Mesenchymal stem cell (in vitro differentiated cells and primary cell): ENCODE data around the gene NRXN3.

ENCODE experiments used
- DNase-seq: peaks from one replicate; pipeline ENCODE4 v3.0.0-alpha.2; 2013
- H2AFZ ChIP-seq: one replicate; pipeline ENCODE4 v1.6.1; 2013; ENCODE audit warnings: low read depth, mild to moderate bottlenecking, control low read depth, inconsistent platforms, low read length, moderate library complexity
- H2AK5ac ChIP-seq: 2 replicates; pipeline ENCODE4 v1.6.1; 2013; ENCODE audit warnings: low read length, moderate library complexity, mild to moderate bottlenecking, inconsistent platforms; ENCODE audit not compliant: severe bottlenecking
- H2BK120ac ChIP-seq: one replicate; pipeline ENCODE4 v1.6.1; 2013; ENCODE audit warnings: low read depth, mild to moderate bottlenecking, inconsistent platforms, low read length, moderate library complexity
- H2BK12ac ChIP-seq, 2 experiments: one replicate each; pipeline ENCODE4 v1.6.1; 2013; ENCODE audit warnings: inconsistent platforms in 2 of 2, low read length in 2 of 2, mild to moderate bottlenecking in 2 of 2, moderate library complexity in 2 of 2, control low read depth in 1 of 2
- H2BK15ac ChIP-seq: one replicate; pipeline ENCODE4 v1.6.1; 2013; ENCODE audit warnings: mild to moderate bottlenecking, low read depth, inconsistent platforms; ENCODE audit not compliant: poor library complexity, severe bottlenecking
- H2BK5ac ChIP-seq: 2 replicates; pipeline ENCODE4 v1.6.1; 2013; ENCODE audit warnings: low read depth, mild to moderate bottlenecking, low read length, control low read depth, inconsistent platforms; ENCODE audit not compliant: poor library complexity, severe bottlenecking
- H3K14ac ChIP-seq, 2 experiments: one replicate each; pipeline ENCODE4 v1.6.1; 2013; ENCODE audit warnings: inconsistent platforms in 2 of 2, low read length in 2 of 2, control low read depth in 1 of 2, mild to moderate bottlenecking in 1 of 2, moderate library complexity in 1 of 2
- H3K18ac ChIP-seq, 2 experiments: one replicate each; pipeline ENCODE4 v1.6.1; 2013; ENCODE audit warnings: inconsistent platforms in 2 of 2, low read length in 2 of 2, control low read depth in 1 of 2, low read depth in 1 of 2, mild to moderate bottlenecking in 1 of 2
- H3K23ac ChIP-seq, 2 experiments: one replicate each; pipeline ENCODE4 v1.6.1; 2013; ENCODE audit warnings: inconsistent platforms in 2 of 2, low read length in 2 of 2, mild to moderate bottlenecking in 2 of 2, moderate library complexity in 2 of 2, control low read depth in 1 of 2
- H3K27ac ChIP-seq: 2 replicates; pipeline ENCODE4 v1.5.1; 2013; ENCODE audit warnings: mild to moderate bottlenecking, moderate library complexity, low read length, control low read depth, inconsistent platforms; ENCODE audit not compliant: poor library complexity, severe bottlenecking
- H3K27me3 ChIP-seq, 2 experiments: 2 replicates each; pipeline versions ENCODE4 v1.6.1 to v1.7.0; 2013; ENCODE audit warnings: low read length in 2 of 2, mild to moderate bottlenecking in 2 of 2, moderate library complexity in 2 of 2, control low read depth in 1 of 2, inconsistent platforms in 1 of 2; ENCODE audit not compliant: control insufficient read depth in 1 of 2, insufficient read depth in 1 of 2
- H3K36me3 ChIP-seq, 2 experiments: 2 replicates each; pipeline versions ENCODE4 v1.6.1 to v1.7.0; 2013; ENCODE audit warnings: low read length in 2 of 2, control low read depth in 1 of 2, inconsistent platforms in 1 of 2, low read depth in 1 of 2, mild to moderate bottlenecking in 1 of 2; ENCODE audit not compliant: insufficient read depth in 2 of 2, control insufficient read depth in 1 of 2
- H3K4ac ChIP-seq, 2 experiments: one replicate each; pipeline ENCODE4 v1.6.1; 2013; ENCODE audit warnings: inconsistent platforms in 2 of 2, low read length in 2 of 2, mild to moderate bottlenecking in 2 of 2, moderate library complexity in 2 of 2, control low read depth in 1 of 2, low read depth in 1 of 2
- H3K4me1 ChIP-seq: 2 replicates; pipeline ENCODE4 v1.6.1; 2013; ENCODE audit warnings: low read depth, low read length, control low read depth; ENCODE audit not compliant: control insufficient read depth, insufficient read depth
- H3K4me2 ChIP-seq: 2 replicates; pipeline ENCODE4 v1.6.1; 2013; ENCODE audit warnings: low read length, mild to moderate bottlenecking, inconsistent platforms; ENCODE audit not compliant: poor library complexity, severe bottlenecking
- H3K4me3 ChIP-seq, 2 experiments: 2 replicates each; pipeline versions ENCODE4 v1.5.1 to v1.7.0; 2013; ENCODE audit warnings: low read length in 2 of 2, mild to moderate bottlenecking in 2 of 2, control low read depth in 1 of 2, low read depth in 1 of 2; ENCODE audit not compliant: insufficient read depth in 1 of 2
- H3K79me1 ChIP-seq: replicated peaks from 2 replicates; pipeline ENCODE4 v1.6.1; 2013; ENCODE audit warnings: mild to moderate bottlenecking, control low read depth, low read length, inconsistent platforms; ENCODE audit not compliant: poor library complexity, severe bottlenecking
- H3K9ac ChIP-seq: 2 replicates; pipeline ENCODE4 v1.7.0; 2013; ENCODE audit warnings: mild to moderate bottlenecking, low read length, moderate library complexity
- H3K9me3 ChIP-seq: 2 replicates; pipeline ENCODE4 v1.7.0; 2013; ENCODE audit warnings: mild to moderate bottlenecking, low read length; ENCODE audit not compliant: control insufficient read depth
- H4K8ac ChIP-seq: one replicate; pipeline ENCODE4 v1.6.1; 2013; ENCODE audit warnings: inconsistent platforms, mild to moderate bottlenecking, low read length, moderate library complexity
- H4K91ac ChIP-seq: one replicate; pipeline ENCODE4 v1.6.1; 2013; ENCODE audit warnings: mild to moderate bottlenecking, low read length, inconsistent platforms
- WGBS: methylation state at CpG from one replicate; pipeline ENCODE4 v1.1.7; 2013; ENCODE audit warnings: mixed read lengths; 5-methylcytosine and 5-hydroxymethylcytosine counted together

The NRXN3 gene

GRCh38 chr14:78611796-78612571 lies 441.8 kb downstream of the NRXN3 start:
- Histone ChIP-seq H3K4me3 (no peak overlapping the region), H3K4ac (no peak overlapping the region), H3K27ac (no peak overlapping the region), H2BK12ac (no peak overlapping the region), H3K4me2 (no peak overlapping the region), H3K18ac (no peak overlapping the region), H3K27me3 (no peaks in the 10 kb centered on the region), H2BK15ac (no peak overlapping the region), H3K23ac (no peak overlapping the region), H4K91ac (no peak overlapping the region), H3K9ac (no peak overlapping the region), H2AFZ (no peak overlapping the region), H3K9me3 (no peaks in the 10 kb centered on the region), H4K8ac (no peak overlapping the region), H3K4me1 (no peaks in the 10 kb centered on the region), H3K79me1 (no peaks in the 10 kb centered on the region), H3K36me3 (no peaks in the 10 kb centered on the region), H3K14ac (no peak overlapping the region), H2BK5ac (no peak overlapping the region), H2AK5ac (no peak overlapping the region), H2BK120ac (no peak overlapping the region)
- 63% methylated on average over 2 of the region's 3 CpGs for WGBS
- no peak for DNase-seq

DNA sequence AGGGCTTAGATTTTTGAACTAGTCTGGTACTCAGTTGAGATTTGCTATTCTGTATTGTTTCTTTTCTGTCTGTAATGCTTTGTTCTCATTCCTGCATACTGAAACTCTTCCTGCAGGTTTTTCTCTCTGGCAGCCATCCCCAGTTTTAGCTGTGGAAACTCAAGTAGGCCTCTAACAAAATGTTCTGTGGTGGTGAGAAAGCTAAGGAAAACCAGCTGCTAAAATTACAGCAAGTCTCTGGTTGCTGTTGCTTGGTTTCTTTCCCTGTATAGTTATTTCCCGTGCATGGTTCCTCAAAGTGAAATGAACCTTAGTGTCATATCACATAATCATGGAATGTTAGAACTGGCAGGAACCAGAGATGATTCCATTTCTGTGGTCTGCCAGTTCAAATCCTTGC lies 442.5 kb downstream of the NRXN3 start:
- no peaks in the 10 kb centered on the region for H3K36me3 ChIP-seq
- no peak overlapping the region for H4K91ac ChIP-seq
- H2BK15ac ChIP-seq, result no peak overlapping the region
- no peak overlapping the region for H2BK120ac ChIP-seq
- no peaks in the 10 kb centered on the region for H3K27me3 ChIP-seq
- DNase-seq, result no peak
- no peak overlapping the region for H3K14ac ChIP-seq
- no peak overlapping the region for H3K4me3 ChIP-seq
- no peak overlapping the region for H3K4me2 ChIP-seq
- no peak overlapping the region for H3K23ac ChIP-seq
- no peaks in the 10 kb centered on the region for H3K9me3 ChIP-seq
- H3K4ac ChIP-seq, result no peak overlapping the region
- H4K8ac ChIP-seq, result no peak overlapping the region
- H3K27ac ChIP-seq, result no peak overlapping the region
- no peaks in the 10 kb centered on the region for H3K79me1 ChIP-seq
- no peak overlapping the region for H2BK5ac ChIP-seq
- no peak overlapping the region for H2AK5ac ChIP-seq
- no peak overlapping the region for H3K18ac ChIP-seq
- H3K4me1 ChIP-seq, result no peaks in the 10 kb centered on the region
- WGBS, result 88% methylated on average over 1 of the region's 1 CpG
- no peak overlapping the region for H2AFZ ChIP-seq
- no peak overlapping the region for H3K9ac ChIP-seq
- no peak overlapping the region for H2BK12ac ChIP-seq

GRCh38 chr14:78614593-78614992 lies 444.4 kb downstream of the NRXN3 start:
- Histone ChIP-seq H3K9me3 (no peaks in the 10 kb centered on the region), H3K27me3 (no peaks in the 10 kb centered on the region), H3K23ac (no peak overlapping the region), H3K18ac (no peak overlapping the region), H3K79me1 (no peaks in the 10 kb centered on the region), H2AK5ac (no peak overlapping the region), H3K4me1 (no peaks in the 10 kb centered on the region), H4K91ac (no peak overlapping the region), H2BK15ac (no peak overlapping the region), H3K14ac (no peak overlapping the region), H3K9ac (no peak overlapping the region), H3K4me2 (no peak overlapping the region), H4K8ac (no peak overlapping the region), H3K27ac (no peak overlapping the region), H2BK5ac (no peak overlapping the region), H3K36me3 (no peaks in the 10 kb centered on the region), H3K4ac (no peak overlapping the region), H2BK12ac (no peak overlapping the region), H3K4me3 (no peak overlapping the region), H2AFZ (no peak overlapping the region), H2BK120ac (no peak overlapping the region)
- DNase-seq, result no peak
- 100% methylated on average over 2 of the region's 2 CpGs for WGBS

DNA sequence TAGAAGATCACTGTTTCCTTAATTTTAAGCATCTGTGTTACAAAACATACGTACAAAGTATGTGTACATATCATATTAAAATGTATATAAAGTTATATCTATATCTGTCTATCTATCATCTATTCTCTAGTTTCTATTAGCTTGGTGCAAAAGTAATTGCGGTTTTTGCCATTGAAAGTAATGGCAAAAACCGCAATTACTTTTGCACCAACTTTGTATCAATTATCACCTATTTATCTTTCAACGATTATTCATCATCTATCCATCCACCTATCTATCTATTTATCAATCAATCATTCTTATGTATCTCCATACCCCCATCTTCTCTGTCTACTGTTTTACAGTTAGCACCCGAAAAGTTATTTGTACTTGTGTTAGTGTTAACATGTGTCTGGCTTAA lies 447.6 kb downstream of the NRXN3 start:
- H2AFZ ChIP-seq, result no peak overlapping the region
- H3K27ac ChIP-seq, result no peak overlapping the region
- no peak overlapping the region for H3K4me3 ChIP-seq
- H2AK5ac ChIP-seq, result no peak overlapping the region
- H3K27me3 ChIP-seq, result no peaks in the 10 kb centered on the region
- no peak overlapping the region for H3K23ac ChIP-seq
- H3K36me3 ChIP-seq, result no peaks in the 10 kb centered on the region
- H3K14ac ChIP-seq, result no peak overlapping the region
- H2BK15ac ChIP-seq, result no peak overlapping the region
- H3K4me2 ChIP-seq, result no peak overlapping the region
- no peak overlapping the region for H3K18ac ChIP-seq
- H2BK12ac ChIP-seq, result no peak overlapping the region
- 55% methylated on average over 3 of the region's 5 CpGs for WGBS
- H4K8ac ChIP-seq, result no peak overlapping the region
- no peak for DNase-seq
- no peaks in the 10 kb centered on the region for H3K79me1 ChIP-seq
- H3K4ac ChIP-seq, result no peak overlapping the region
- H3K9ac ChIP-seq, result no peak overlapping the region
- no peak overlapping the region for H2BK5ac ChIP-seq
- H2BK120ac ChIP-seq, result no peak overlapping the region
- no peaks in the 10 kb centered on the region for H3K9me3 ChIP-seq
- H4K91ac ChIP-seq, result no peak overlapping the region
- no peaks in the 10 kb centered on the region for H3K4me1 ChIP-seq
